Right kidney (tissue), 1 donor: Measurements from ENCODE around the gene LRRC2.

Experiments used
- DNase-seq: peaks from one replicate; pipeline ENCODE4 v3.0.0-alpha.2; 2016

Gene LRRC2

DNA sequence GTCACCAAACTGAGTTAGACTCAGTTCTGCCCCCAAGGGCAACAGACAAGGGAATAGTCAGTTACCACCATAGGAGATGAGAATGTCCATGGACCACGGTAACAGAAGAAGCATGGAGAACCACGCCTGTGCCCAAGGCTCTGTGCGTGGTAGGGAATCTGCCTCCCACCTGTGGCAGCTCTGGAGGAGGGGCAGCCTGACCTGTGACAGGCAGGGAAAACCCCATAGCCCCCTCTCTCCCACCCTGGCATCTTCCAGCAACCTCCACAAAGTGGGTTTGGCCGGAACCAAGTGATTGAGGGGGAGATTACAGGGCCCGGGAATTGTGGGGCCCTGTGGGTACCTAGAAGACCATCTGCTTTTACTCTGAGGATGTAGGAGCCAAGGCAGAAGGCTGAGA lies 87.1 kb downstream of the LRRC2 start:
- no peak for DNase-seq

GRCh38 chr3:46478341-46478740 lies 87.8 kb downstream of the LRRC2 start:
- DNase-seq: no peak

- DNase-seq: no peak
Observed at GRCh38 chr3:46477756-46478155, 88.3 kb downstream of the LRRC2 start.

DNA sequence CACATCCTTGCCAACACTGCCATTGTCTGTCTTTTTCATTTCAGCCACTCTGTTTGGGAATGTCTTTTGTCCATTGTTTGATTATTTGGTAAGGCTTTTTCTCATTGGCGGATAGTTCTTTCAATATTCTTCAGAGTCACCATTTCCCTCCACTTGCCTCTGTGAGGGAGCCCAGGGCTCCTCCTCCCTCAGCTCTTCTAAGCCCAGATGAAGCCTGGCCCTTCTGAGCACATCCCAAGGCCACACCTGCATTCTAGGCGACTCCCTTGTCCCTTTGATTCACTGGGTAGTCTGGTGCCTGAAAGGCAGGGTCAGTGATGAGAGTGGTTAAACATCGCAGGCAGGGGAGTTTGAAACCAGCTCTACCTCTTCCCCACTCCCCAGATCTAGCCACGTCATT lies 89.0 kb downstream of the LRRC2 start:
- no peak for DNase-seq

DNA sequence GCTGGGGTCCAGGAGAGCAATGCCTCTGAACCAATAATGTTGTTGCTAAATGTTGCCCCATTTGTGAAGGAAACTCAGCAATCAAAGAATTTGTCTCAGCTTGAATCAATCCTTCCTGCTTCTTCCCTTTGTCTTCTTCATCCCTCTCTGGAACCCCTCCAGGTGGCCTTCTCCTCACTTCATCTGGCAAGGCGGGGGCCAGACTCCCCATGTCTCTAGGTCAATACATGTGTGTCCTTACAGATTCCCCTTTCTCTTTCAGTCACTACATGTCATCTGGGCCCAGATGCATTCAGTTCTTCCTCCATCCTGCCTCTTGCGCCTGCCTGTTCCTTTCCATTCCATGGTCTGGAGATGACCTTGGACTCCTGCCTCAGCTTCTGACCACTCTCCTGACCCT lies 93.4 kb downstream of the LRRC2 start:
- DNase-seq: no peak

GRCh38 chr3:46471371-46471914 lies 94.7 kb downstream of the LRRC2 start:
- DNase-seq: no peak

DNA sequence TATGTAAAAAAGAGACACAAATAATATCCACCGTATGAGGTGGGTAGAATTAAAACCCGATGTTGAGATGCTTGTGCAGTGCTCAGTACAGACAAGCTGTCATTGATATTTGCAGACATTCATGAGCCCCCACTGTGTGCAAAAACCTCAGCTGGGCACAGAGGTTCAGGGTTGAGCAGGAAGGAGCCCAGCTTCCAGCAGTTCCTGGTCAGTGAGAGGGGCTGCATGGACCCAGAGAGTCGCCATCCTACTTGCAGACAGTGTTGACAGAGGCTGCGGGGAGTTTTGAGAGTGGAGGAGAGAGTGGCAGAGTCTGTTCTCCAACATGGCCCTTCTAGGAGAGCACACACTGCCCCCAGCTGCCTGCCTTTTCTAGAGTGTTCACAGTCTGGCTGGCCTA lies 95.3 kb downstream of the LRRC2 start:
- no peak for DNase-seq

DNA sequence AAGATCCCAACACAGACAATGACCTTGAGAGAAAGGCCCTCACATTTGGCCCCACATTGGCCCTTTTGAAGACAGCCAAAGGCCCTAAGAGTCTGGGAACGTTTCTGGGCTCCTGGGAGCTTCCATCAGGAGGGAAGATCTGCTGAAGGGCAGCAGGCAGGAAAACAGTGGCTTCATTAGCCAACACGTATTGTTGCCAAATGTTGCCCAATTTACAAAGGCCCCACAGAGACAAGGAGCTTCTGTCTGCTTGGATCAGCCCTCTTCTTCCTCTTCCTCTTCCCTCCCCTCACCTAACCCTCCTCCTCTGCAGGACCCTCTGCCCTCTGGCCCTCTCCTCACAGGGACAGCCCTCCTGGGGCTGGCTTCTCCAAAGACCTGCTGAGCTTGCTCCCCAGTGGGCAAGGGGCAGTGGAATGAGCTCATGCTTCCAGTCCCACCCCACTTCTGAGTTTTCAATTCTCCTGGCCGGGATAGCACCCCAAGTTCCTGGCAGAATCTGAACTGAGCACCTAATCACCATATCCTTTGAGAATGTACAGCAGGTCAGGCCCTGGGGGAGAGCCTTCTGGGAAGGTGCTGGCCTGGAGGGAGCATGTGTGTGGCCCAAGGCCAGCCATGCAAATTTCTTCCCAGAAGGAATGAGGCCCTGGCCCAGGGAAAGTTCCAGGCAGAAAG lies 96.3 kb downstream of the LRRC2 start:
- DNase-seq: no peak

- no peak for DNase-seq
Observed at GRCh38 chr3:46468753-46469600, 97.1 kb downstream of the LRRC2 start.

DNA sequence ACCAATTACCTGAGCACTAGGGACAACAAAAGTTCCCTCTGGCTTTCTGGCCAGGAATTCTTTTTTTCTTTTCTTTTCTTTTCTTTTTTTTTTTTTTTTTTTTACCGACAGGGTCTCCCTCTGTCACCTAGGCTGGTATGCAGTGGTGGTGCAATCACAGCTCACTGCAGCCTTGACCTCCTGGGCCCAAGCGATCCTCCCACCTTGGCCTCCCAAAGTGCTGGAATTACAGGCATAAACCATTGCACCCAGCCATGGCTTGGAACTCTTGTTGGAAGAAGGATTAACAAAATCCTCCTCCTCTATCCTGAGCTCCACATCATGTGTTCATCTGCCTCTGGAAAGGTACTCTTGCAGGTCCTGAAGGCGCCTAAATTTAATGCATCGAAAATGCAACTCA lies 98.5 kb downstream of the LRRC2 start:
- DNase-seq: no peak

- DNase-seq: no peak
Observed at GRCh38 chr3:46466871-46467403, 99.2 kb downstream of the LRRC2 start.

DNA sequence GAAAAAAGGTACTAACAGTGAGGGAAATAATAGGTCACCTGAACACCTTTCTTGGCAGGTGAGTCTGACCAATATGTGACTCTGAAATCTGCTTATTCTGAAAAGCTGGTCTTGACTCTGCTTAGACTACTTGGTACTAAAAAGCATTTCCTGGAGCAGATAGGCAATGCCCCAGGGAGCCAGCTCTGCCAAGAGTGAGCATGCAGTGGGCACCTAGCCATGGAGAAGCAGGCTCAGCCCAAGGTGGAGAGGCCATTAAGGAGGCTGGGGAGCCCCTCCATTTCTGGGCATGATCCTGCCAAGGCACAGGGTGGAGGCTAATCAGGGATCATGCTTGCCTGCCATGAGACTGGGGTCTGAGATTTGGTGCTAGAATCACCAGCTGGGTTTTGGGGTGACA lies 99.8 kb downstream of the LRRC2 start:
- no peak for DNase-seq
